Neutrophil (primary cell): Measurements from ENCODE around the gene PPP1R14C.

Source experiments
- H3K27ac ChIP-seq: fragments of 200-600 bp; sonication (generic); 2 replicates; pipeline ENCODE4 v1.5.1; 2016; ENCODE audit warnings: mild to moderate bottlenecking, moderate library complexity
- H3K27me3 ChIP-seq: fragments of 200-600 bp; sonication (generic); 2 replicates; pipeline ENCODE4 v1.6.0; 2016; ENCODE audit warnings: mild to moderate bottlenecking
- H3K36me3 ChIP-seq: fragments of 200-600 bp; sonication (generic); 2 replicates; pipeline ENCODE4 v1.5.1; 2017
- H3K4me1 ChIP-seq, 2 experiments: fragments of 200-600 bp in 1 of 2; sonication (generic) in 1 of 2; 1 replicate in 1 of 2; 2 replicates in 1 of 2; pipeline versions ENCODE4 v1.5.1 to v1.6.1; 2013 to 2016; ENCODE audit warnings: low read depth in 1 of 2, low read length in 1 of 2, mild to moderate bottlenecking in 1 of 2, moderate library complexity in 1 of 2; ENCODE audit not compliant: control insufficient read depth in 1 of 2, insufficient read depth in 1 of 2
- H3K4me3 ChIP-seq, 2 experiments: fragments of 200-600 bp in 1 of 2; sonication (generic) in 1 of 2; 1 replicate in 1 of 2; 2 replicates in 1 of 2; pipeline ENCODE4 v1.5.1; 2013 to 2016; ENCODE audit warnings: low read depth in 1 of 2, low read length in 1 of 2, mild to moderate bottlenecking in 1 of 2, moderate library complexity in 1 of 2
- H3K9me3 ChIP-seq: fragments of 200-600 bp; sonication (generic); 2 replicates; pipeline ENCODE4 v1.5.1; 2016
- CTCF ChIP-seq: fragments of 200-600 bp; sonication (generic); IDR thresholded peaks from 2 replicates; pipeline ENCODE4 v1.5.1; 2016; ENCODE audit warnings: antibody characterized with exemption

The PPP1R14C gene

GRCh38 chr6:150169181-150169580, 26.3 kb downstream of the PPP1R14C start:
- Histone ChIP-seq H3K27ac (no peak overlapping the region), H3K9me3 (no peaks in the 10 kb centered on the region), H3K4me3 (no peak overlapping the region), H3K36me3 (no peaks in the 10 kb centered on the region), H3K27me3 (no peaks in the 10 kb centered on the region), H3K4me1 (no peaks in the 10 kb centered on the region)
- no peak for TF ChIP-seq CTCF

- TF ChIP-seq CTCF = no peak
- no peaks in the 10 kb centered on the region for H3K27me3 ChIP-seq
- H3K9me3 ChIP-seq = no peaks in the 10 kb centered on the region
- no peaks in the 10 kb centered on the region for H3K4me1 ChIP-seq
- no peak overlapping the region for H3K27ac ChIP-seq
- no peaks in the 10 kb centered on the region for H3K36me3 ChIP-seq
- no peak overlapping the region for H3K4me3 ChIP-seq
Measured at GRCh38 chr6:150169609-150170008, 26.8 kb downstream of the PPP1R14C start.

GRCh38 chr6:150172929-150173328, 30.1 kb downstream of the PPP1R14C start:
- no peaks in the 10 kb centered on the region for H3K27me3 ChIP-seq
- H3K27ac ChIP-seq = no peak overlapping the region
- H3K9me3 ChIP-seq = no peaks in the 10 kb centered on the region
- H3K4me1 ChIP-seq = no peaks in the 10 kb centered on the region
- TF ChIP-seq CTCF = no peak
- no peak overlapping the region for H3K4me3 ChIP-seq
- H3K36me3 ChIP-seq = no peaks in the 10 kb centered on the region

- no peaks in the 10 kb centered on the region for H3K9me3 ChIP-seq
- H3K36me3 ChIP-seq = no peaks in the 10 kb centered on the region
- H3K27me3 ChIP-seq = no peaks in the 10 kb centered on the region
- TF ChIP-seq CTCF = no peak
- H3K4me3 ChIP-seq = no peak overlapping the region
- H3K4me1 ChIP-seq = no peaks in the 10 kb centered on the region
- H3K27ac ChIP-seq = no peak overlapping the region
Measured at GRCh38 chr6:150175586-150176151, 32.8 kb downstream of the PPP1R14C start.

- Histone ChIP-seq H3K27ac (no peak overlapping the region), H3K27me3 (no peaks in the 10 kb centered on the region), H3K36me3 (no peaks in the 10 kb centered on the region), H3K4me3 (no peak overlapping the region), H3K9me3 (no peaks in the 10 kb centered on the region), H3K4me1 (no peaks in the 10 kb centered on the region)
- TF ChIP-seq CTCF = no peak
Measured at GRCh38 chr6:150176152-150176551, 33.3 kb downstream of the PPP1R14C start.

- Histone ChIP-seq H3K27me3 (no peaks in the 10 kb centered on the region), H3K36me3 (no peaks in the 10 kb centered on the region), H3K9me3 (no peaks in the 10 kb centered on the region), H3K27ac (no peak overlapping the region), H3K4me3 (no peak overlapping the region), H3K4me1 (no peaks in the 10 kb centered on the region)
- no peak for TF ChIP-seq CTCF
Measured at GRCh38 chr6:150176659-150177058, 33.8 kb downstream of the PPP1R14C start.
